GM19023 (cell line): ENCODE measurements around the gene TFEB.

Experiments used
- ATAC-seq: cut with Tn5 transposase; IDR thresholded peaks from one replicate; pipeline ENCODE4 v1.9.1; 2021; ENCODE audit warnings: mild to moderate bottlenecking, moderate library complexity; ENCODE audit not compliant: unreplicated experiment

Gene TFEB

DNA sequence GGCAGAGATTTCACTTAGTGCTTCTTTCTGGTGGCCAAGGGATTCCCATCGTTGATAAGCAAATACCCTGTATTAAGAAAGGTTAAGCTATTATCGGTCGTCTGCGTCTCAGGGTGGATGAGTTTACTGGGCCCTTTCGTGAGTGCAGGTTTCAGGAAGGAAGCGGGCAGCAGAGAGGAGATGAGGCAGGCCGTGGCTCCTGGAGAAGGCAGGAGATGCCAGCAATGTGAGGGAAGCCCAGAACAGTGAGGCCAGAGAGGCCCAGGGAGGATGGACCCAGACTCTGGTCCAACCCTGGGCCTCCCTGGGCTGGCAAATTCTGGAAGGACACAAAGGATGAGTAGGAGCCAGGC lies 11.2 kb downstream of the TFEB start:
- ATAC-seq: no peak

GRCh38 chr6:41723530-41724227 lies 11.7 kb downstream of the TFEB start:
- peak; percentile 77 for ATAC-seq

- no peak for ATAC-seq
These were observed 12.4 kb downstream of the TFEB start for GRCh38 chr6:41722969-41723529.

DNA sequence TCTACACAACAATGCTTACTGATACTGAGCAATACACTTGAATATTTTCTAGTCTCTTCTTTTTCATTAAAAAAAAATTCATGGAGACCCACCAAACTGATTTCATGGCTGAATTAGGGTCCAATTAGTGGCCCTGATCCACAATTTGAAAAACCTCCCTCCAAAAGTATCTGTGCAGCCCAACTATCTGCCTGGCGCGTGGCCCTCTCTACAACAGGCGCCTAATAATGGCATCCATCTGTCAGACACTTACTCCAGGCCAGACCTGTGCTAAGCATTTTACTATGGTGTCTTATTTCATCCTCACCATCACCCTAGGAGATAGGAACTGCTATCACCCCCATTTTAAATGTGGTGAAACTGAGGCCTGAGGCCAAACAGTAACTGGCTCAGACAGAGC lies 14.0 kb downstream of the TFEB start:
- no peak for ATAC-seq

DNA sequence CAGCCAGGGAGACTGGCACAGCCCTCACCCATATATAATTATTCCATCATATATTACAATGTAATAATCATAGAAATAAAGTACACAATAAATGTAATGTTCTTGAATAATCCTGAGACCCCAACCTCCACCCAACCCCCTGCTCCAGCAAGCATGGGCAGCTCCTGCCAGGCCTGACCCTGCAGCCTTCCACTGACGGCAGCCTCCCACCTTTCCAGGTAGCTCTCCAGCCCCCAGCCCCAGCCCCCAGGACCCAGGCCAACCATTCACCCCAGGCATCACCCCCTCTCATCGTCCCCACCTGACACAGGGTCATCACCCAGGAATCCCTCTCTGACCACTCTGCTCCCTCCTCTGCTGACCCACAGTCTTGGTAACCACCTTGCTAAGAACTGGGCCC lies 14.6 kb downstream of the TFEB start:
- ATAC-seq: no peak

GRCh38 chr6:41720262-41720620 lies 15.2 kb downstream of the TFEB start:
- no peak for ATAC-seq

DNA sequence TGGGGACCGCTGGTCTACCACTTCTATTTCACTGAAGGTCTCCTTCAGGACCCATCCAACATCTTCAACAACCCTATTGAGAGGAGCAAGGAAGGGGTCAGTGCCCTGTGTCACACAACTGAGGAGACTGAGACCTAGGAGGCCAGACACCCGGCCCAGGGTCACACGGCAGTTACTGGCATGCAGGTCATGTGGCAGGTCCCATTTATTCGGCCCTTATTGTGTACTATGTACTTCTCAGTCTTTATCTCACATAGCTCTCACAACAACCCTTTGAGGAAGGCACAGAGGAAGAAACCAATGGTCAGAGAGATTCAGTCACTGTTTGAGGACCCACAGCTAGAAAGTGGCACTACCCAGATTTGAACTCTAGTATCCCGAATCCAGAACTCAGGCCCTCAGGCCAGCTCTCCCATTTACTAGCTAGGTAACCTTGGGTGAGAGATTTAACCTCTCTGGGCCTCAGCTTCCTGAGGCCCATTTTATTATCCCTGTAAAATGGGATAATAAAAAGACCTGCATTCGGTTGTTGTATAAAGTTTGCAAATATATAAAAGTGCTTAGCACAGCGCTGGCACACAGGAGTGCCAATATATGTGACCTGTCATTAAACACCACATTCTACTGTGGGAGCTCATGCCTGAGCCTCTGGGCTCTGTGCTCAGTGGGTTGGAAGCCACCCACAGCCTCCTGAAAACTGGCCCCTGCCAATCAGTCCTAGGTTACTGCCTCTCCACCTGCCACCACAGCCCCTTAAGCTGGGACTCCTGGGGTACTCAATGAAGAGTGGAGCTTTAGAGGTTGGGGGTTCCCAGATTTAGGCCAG lies 15.8 kb downstream of the TFEB start:
- no peak for ATAC-seq

- ATAC-seq: no peak
These were observed 16.6 kb downstream of the TFEB start for GRCh38 chr6:41718828-41719227.

- ATAC-seq: no peak
These were observed 18.0 kb downstream of the TFEB start for GRCh38 chr6:41717392-41717736.

DNA sequence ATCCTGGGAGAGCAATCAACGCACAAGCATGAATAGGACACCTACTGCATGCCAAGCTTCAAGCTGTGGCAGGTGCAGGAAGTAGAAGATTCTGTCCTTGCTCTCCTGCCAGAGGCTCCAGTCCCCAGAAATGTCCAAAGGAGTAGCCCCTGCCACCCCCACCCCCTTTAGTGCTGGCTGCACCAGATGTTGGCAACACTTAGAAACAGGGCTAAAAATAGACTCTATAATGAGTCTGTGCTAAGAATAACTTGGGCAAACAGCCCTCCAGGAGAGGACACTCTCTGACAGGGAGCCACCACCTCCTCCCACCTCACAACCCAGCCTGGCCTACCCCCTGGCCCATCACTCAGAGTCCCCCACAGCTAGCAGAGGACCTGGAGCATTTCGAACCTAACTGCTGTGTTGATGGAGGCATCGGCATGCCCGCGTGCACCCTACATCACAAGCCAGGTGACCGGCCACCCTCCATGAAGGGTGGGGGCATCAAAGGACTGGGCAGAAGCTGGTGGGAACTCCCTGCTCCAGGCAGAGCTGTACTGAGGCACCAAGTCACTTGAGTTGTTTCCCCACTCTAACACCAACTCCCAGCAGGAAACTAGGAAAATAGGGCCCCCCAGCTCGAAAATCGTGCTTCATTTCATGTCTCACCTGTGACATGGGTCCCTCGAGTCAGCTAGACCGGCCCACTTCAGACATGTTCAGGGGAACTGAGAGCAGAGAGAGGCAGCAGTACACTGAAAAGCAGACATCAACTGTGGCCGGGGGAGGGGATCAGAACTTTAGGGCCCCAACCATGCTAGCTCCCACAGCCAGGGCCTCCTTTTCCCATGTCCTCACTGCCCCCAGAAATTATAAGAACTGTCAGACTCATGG lies 18.7 kb downstream of the TFEB start:
- no peak for ATAC-seq

- ATAC-seq: no peak
These were observed 19.5 kb downstream of the TFEB start for GRCh38 chr6:41715795-41716515.

DNA sequence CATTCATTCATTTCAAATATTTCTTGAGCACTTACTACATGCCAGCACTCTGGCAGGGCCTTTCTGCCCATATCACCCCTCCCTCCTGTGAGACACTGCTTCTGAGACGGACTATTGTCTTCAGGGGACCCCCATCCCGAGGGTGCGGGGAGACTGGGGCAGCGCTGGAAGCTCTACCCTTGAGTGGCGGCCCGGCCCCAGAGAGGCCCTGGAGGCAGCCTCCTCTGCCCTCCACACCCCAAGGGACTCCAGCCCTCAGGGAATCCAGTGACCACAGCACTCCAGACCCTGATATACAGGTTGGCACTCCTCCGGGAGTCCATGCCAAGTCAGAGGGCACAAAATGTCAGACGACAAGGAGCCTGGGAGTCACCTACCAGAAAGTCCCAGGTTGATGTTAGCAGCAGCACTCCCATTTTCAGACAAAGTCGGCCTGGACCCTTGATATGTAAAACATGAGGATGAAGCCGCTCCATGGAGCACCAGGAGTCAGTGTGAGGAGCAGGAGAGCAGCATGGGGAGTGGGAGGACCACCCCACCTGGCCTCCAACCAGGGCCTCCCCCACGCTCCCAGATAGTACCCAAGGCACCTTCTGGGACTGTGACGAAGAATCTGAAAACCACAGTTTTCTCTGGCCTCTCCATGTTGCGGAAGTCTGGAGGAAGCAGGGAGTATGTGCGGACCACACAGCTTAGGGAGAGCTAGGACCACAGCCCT lies 20.7 kb downstream of the TFEB start:
- no peak for ATAC-seq

DNA sequence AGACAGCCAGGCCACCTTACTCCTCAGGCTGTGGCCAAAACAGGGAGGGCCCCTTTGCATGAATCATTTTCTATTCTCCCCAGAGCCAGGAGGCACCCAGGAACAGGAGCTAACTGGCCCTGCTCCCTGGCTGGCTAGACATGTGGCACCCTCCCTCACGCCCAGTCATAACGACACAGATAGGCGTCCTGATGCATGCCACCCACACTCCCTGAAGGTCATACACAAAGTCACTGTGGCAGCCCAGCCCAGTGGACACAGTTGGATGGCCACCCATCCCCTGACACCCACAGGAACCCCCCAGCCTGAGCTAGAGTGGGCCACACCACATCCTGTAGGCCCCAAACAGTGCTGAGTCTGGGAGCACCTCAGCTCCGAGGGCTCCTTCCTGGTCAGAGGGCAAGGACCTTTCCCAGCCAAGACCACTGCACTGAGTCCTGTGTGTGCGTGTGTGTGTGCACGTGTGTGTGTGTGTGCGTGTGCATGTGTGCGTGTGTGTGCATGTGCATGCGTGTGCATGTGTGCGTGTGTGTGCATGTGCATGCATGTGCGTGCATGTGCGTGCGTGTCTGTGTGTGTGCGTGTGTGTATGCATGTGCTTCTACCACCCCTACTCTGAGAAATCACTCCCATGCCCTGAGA lies 21.6 kb downstream of the TFEB start:
- ATAC-seq: peak; percentile 47

DNA sequence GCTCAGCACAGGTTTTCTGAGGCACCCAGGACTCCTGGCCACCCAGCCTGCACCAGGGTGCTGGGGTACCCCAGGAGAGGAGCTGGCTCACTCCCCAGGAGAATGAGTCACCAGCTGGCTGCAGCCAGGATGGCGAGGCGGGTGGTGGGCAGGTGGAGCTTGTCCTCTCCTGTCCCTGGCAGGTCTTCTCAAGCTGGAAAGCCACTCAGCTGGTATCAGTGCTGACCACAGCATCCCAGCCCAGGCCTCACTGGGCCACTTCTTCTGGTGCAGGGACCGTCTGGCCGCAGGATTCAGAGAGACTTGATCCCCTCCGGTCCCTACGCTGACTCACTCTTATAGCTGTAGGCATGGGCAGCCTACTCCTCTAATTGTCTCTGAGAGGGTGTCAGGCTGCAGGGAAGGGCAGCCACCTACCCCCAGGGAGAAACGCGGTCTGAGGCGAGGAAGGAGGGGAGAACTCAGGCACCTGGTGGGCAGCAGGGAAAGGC lies 22.2 kb downstream of the TFEB start:
- ATAC-seq: peak; percentile 16

GRCh38 chr6:41712651-41713103 lies 22.7 kb downstream of the TFEB start:
- no peak for ATAC-seq

- no peak for ATAC-seq
These were observed 23.9 kb downstream of the TFEB start for GRCh38 chr6:41711323-41712038.

GRCh38 chr6:41709375-41709774 lies 26.0 kb downstream of the TFEB start:
- ATAC-seq: no peak

GRCh38 chr6:41708856-41709255 lies 26.6 kb downstream of the TFEB start:
- ATAC-seq: no peak
